ENCODE data around the gene NCDN.
A peak's percentile ranks its signal among the peaks of the same experiment; 100 is the strongest.

Gene NCDN

GRCh38 chr1:35554266-35555211 is 3.1 kb upstream of the NCDN start:
- DNase-seq: no peak
- in situ Hi-C loops (cut with MboI; ENCODE audit: low pct_unique_long_range_greater_than_20kb, low sequenced_read_pairs): no loop called here

- DNase-seq: no peak
- in situ Hi-C loops (cut with MboI; ENCODE audit: low pct_unique_long_range_greater_than_20kb, low sequenced_read_pairs): no loop called here
Observed at GRCh38 chr1:35555212-35555584, 2.4 kb upstream of the NCDN start.

GRCh38 chr1:35555601-35556477 is 1.8 kb upstream of the NCDN start:
- no peak for DNase-seq
- in situ Hi-C loops (cut with MboI; ENCODE audit: low pct_unique_long_range_greater_than_20kb, low sequenced_read_pairs): no loop called here

GRCh38 chr1:35556484-35557117 is 998 bp upstream of the NCDN start:
- DNase-seq: peak; percentile 24
- in situ Hi-C loops (cut with MboI; ENCODE audit: low pct_unique_long_range_greater_than_20kb, low sequenced_read_pairs): no loop called here

GRCh38 chr1:35557118-35557610 is 435 bp upstream of the NCDN start, which contains the start of gene KIAA0319L:
TSS of gene KIAA0319L (minus strand) at chr1:35557403. CDS start at chr1:35554491, 2,912 bp downstream.
- in situ Hi-C loops (cut with MboI; ENCODE audit: low pct_unique_long_range_greater_than_20kb, low sequenced_read_pairs): no loop called here
- no peak for DNase-seq

- in situ Hi-C loops (cut with MboI; ENCODE audit: low pct_unique_long_range_greater_than_20kb, low sequenced_read_pairs): no loop called here
- peak; percentile 31 for DNase-seq
Observed at GRCh38 chr1:35558374-35559316, 1.0 kb downstream of the NCDN start.

GRCh38 chr1:35559317-35559944 is 1.8 kb downstream of the NCDN start:
- peak; percentile 20 for DNase-seq
- in situ Hi-C loops (cut with MboI; ENCODE audit: low pct_unique_long_range_greater_than_20kb, low sequenced_read_pairs): no loop called here

GRCh38 chr1:35560256-35561225 is 2.9 kb downstream of the NCDN start:
- in situ Hi-C loops (cut with MboI; ENCODE audit: low pct_unique_long_range_greater_than_20kb, low sequenced_read_pairs): loop anchor here (10.0 kb wide), 1 partner anchor 154 kb away; the partner anchor contains the start of gene C1orf216
- DNase-seq: no peak

GRCh38 chr1:35561297-35561971 is 3.8 kb downstream of the NCDN start:
- no peak for DNase-seq
- in situ Hi-C loops (cut with MboI; ENCODE audit: low pct_unique_long_range_greater_than_20kb, low sequenced_read_pairs): loop anchor here (10.0 kb wide), 1 partner anchor 153 kb away; the partner anchor contains the start of gene C1orf216

- in situ Hi-C loops (cut with MboI; ENCODE audit: low pct_unique_long_range_greater_than_20kb, low sequenced_read_pairs): loop anchor here (10.0 kb wide), 1 partner anchor 153 kb away; the partner anchor contains the start of gene C1orf216
- no peak for DNase-seq
Observed at GRCh38 chr1:35561972-35562680, 4.5 kb downstream of the NCDN start.

GRCh38 chr1:35563166-35563565 is 5.6 kb downstream of the NCDN start:
- in situ Hi-C loops (cut with MboI; ENCODE audit: low pct_unique_long_range_greater_than_20kb, low sequenced_read_pairs): loop anchor here (10.0 kb wide), 1 partner anchor 152 kb away; the partner anchor contains the start of gene C1orf216
- no peak for DNase-seq

GRCh38 chr1:35564037-35564883 is 6.7 kb downstream of the NCDN start:
- in situ Hi-C loops (cut with MboI; ENCODE audit: low pct_unique_long_range_greater_than_20kb, low sequenced_read_pairs): loop anchor here (10.0 kb wide), 1 partner anchor 151 kb away; the partner anchor contains the start of gene C1orf216
- peak; percentile 62 for DNase-seq

- no peak for DNase-seq
- in situ Hi-C loops (cut with MboI; ENCODE audit: low pct_unique_long_range_greater_than_20kb, low sequenced_read_pairs): loop anchor here (10.0 kb wide), 1 partner anchor 150 kb away; the partner anchor contains the start of gene C1orf216
Observed at GRCh38 chr1:35564884-35565741, 7.5 kb downstream of the NCDN start.

Measured in KBM-7 (cell line).